ENCODE data around the gene ENTPD6.

ENTPD6 gene

GRCh38 chr20:25223179-25223661, 27.7 kb downstream of the ENTPD6 start:
- Histone ChIP-seq H3K4me1 (ENCODE audit: control insufficient read depth, low read length) (peaks cover 10% of the 10 kb centered on the region; the same call in 1 of the 2 replicates), H3K4me3 (ENCODE audit: low read length) (no peak overlapping the region), H4K20me1 (ENCODE audit: control insufficient read depth, insufficient read depth, low read depth, low read length) (peaks cover 6% of the 10 kb centered on the region; the same call in 1 of the 2 replicates), H3K9me3 (ENCODE audit: control insufficient read depth, insufficient read depth, low read length) (no peaks in the 10 kb centered on the region), H3F3A (ENCODE audit: control insufficient read depth, insufficient read depth) (0 out of 2 replicates have a peak, but pooled peaks cover 3% of the 10 kb centered on the region), H3K36me3 (ENCODE audit: control insufficient read depth, low read length) (no peaks in the 10 kb centered on the region), H3K9me2 (replicated peaks; ENCODE audit: control insufficient read depth, low read length) (no peaks in the 10 kb centered on the region), H3K79me2 (ENCODE audit: control insufficient read depth, low read length) (no peaks in the 10 kb centered on the region), H3K4me2 (ENCODE audit: low read length) (no peak overlapping the region), H3K27ac (ENCODE audit: low read depth, low read length) (no peak overlapping the region), H3K27me3 (ENCODE audit: control insufficient read depth, low read length) (no peaks in the 10 kb centered on the region)
- TF ChIP-seq, protein P1, sequence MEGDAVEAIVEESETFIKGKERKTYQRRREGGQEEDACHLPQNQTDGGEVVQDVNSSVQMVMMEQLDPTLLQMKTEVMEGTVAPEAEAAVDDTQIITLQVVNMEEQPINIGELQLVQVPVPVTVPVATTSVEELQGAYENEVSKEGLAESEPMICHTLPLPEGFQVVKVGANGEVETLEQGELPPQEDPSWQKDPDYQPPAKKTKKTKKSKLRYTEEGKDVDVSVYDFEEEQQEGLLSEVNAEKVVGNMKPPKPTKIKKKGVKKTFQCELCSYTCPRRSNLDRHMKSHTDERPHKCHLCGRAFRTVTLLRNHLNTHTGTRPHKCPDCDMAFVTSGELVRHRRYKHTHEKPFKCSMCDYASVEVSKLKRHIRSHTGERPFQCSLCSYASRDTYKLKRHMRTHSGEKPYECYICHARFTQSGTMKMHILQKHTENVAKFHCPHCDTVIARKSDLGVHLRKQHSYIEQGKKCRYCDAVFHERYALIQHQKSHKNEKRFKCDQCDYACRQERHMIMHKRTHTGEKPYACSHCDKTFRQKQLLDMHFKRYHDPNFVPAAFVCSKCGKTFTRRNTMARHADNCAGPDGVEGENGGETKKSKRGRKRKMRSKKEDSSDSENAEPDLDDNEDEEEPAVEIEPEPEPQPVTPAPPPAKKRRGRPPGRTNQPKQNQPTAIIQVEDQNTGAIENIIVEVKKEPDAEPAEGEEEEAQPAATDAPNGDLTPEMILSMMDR (IDR thresholded peaks at IDR 0.05; ENCODE audit: low read depth, low read length, poor library complexity, severe bottlenecking), result no peak
- no peak for TF ChIP-seq EZH2phosphoT487 (IDR thresholded peaks at IDR 0.05; ENCODE audit: borderline replicate concordance, low read length)

- Histone ChIP-seq H3K36me3 (ENCODE audit: control insufficient read depth, low read length) (no peaks in the 10 kb centered on the region), H3K4me1 (ENCODE audit: control insufficient read depth, low read length) (peaks cover 10% of the 10 kb centered on the region; the same call in 1 of the 2 replicates), H3K4me2 (ENCODE audit: low read length) (no peak overlapping the region), H3K9me2 (replicated peaks; ENCODE audit: control insufficient read depth, low read length) (no peaks in the 10 kb centered on the region), H3K79me2 (ENCODE audit: control insufficient read depth, low read length) (no peaks in the 10 kb centered on the region), H3K4me3 (ENCODE audit: low read length) (no peak overlapping the region), H3F3A (ENCODE audit: control insufficient read depth, insufficient read depth) (0 out of 2 replicates have a peak, but pooled peaks cover 3% of the 10 kb centered on the region), H3K27me3 (ENCODE audit: control insufficient read depth, low read length) (no peaks in the 10 kb centered on the region), H3K27ac (ENCODE audit: low read depth, low read length) (no peak overlapping the region), H3K9me3 (ENCODE audit: control insufficient read depth, insufficient read depth, low read length) (no peaks in the 10 kb centered on the region), H4K20me1 (ENCODE audit: control insufficient read depth, insufficient read depth, low read depth, low read length) (peaks cover 6% of the 10 kb centered on the region; the same call in 1 of the 2 replicates)
- no peak for TF ChIP-seq EZH2phosphoT487 (IDR thresholded peaks at IDR 0.05; ENCODE audit: borderline replicate concordance, low read length)
- TF ChIP-seq, protein P1 (IDR thresholded peaks at IDR 0.05; ENCODE audit: low read depth, low read length, poor library complexity, severe bottlenecking), result no peak
Measured at GRCh38 chr20:25223765-25224720, 28.5 kb downstream of the ENTPD6 start.

GRCh38 chr20:25224941-25225340, 29.4 kb downstream of the ENTPD6 start:
- H3K9me3 ChIP-seq (ENCODE audit: control insufficient read depth, insufficient read depth, low read length), result no peaks in the 10 kb centered on the region
- no peaks in the 10 kb centered on the region for H3K36me3 ChIP-seq (ENCODE audit: control insufficient read depth, low read length)
- H3K4me1 ChIP-seq (ENCODE audit: control insufficient read depth, low read length), result peaks cover 14% of the 10 kb centered on the region
- H4K20me1 ChIP-seq (ENCODE audit: control insufficient read depth, insufficient read depth, low read depth, low read length), result peaks cover 6% of the 10 kb centered on the region; the same call in 1 of the 2 replicates
- no peak overlapping the region for H3K4me2 ChIP-seq (ENCODE audit: low read length)
- H3K4me3 ChIP-seq (ENCODE audit: low read length), result no peak overlapping the region
- H3F3A ChIP-seq (ENCODE audit: control insufficient read depth, insufficient read depth), result 0 out of 2 replicates have a peak, but pooled peaks cover 3% of the 10 kb centered on the region
- no peak overlapping the region for H3K27ac ChIP-seq (ENCODE audit: low read depth, low read length)
- H3K9me2 ChIP-seq (replicated peaks; ENCODE audit: control insufficient read depth, low read length), result no peaks in the 10 kb centered on the region
- TF ChIP-seq, protein P1 (IDR thresholded peaks at IDR 0.05; ENCODE audit: low read depth, low read length, poor library complexity, severe bottlenecking), result no peak
- no peak for TF ChIP-seq EZH2phosphoT487 (IDR thresholded peaks at IDR 0.05; ENCODE audit: borderline replicate concordance, low read length)
- no peaks in the 10 kb centered on the region for H3K27me3 ChIP-seq (ENCODE audit: control insufficient read depth, low read length)
- no peaks in the 10 kb centered on the region for H3K79me2 ChIP-seq (ENCODE audit: control insufficient read depth, low read length)

Data from DOHH2 (cell line).